Measurements from ENCODE around the gene RAB44.

DNA sequence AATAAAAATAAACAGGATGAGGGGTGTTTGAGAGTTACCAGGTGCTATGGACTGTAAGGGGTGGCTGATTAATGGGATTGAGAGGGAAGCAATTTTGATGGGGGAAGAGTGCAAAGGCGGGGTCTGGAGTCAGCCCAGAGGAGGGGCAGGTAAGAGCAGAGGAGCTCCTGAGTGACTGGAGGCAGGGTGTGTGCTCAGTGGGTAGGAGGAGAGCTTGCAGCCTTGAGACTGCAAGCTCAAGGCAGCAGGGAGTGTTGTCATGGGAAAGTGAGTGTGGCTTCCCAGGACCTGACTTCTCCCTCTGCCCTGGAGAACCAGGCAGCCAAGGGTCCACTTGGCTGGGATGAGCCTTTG lies 54.2 kb downstream of the RAB44 start:
- TF ChIP-seq, protein P1, sequence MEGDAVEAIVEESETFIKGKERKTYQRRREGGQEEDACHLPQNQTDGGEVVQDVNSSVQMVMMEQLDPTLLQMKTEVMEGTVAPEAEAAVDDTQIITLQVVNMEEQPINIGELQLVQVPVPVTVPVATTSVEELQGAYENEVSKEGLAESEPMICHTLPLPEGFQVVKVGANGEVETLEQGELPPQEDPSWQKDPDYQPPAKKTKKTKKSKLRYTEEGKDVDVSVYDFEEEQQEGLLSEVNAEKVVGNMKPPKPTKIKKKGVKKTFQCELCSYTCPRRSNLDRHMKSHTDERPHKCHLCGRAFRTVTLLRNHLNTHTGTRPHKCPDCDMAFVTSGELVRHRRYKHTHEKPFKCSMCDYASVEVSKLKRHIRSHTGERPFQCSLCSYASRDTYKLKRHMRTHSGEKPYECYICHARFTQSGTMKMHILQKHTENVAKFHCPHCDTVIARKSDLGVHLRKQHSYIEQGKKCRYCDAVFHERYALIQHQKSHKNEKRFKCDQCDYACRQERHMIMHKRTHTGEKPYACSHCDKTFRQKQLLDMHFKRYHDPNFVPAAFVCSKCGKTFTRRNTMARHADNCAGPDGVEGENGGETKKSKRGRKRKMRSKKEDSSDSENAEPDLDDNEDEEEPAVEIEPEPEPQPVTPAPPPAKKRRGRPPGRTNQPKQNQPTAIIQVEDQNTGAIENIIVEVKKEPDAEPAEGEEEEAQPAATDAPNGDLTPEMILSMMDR (IDR thresholded peaks at IDR 0.05), result no peak
- no peak for TF ChIP-seq ZFX (IDR thresholded peaks at IDR 0.05; ENCODE audit: borderline replicate concordance)
